NCI-H1092 (cell line): ENCODE data around the gene TMBIM4.
"Not testable (repeated sequence)": the region's sequence is repeated elsewhere in the genome, so short reads cannot be mapped to it uniquely, and the experiment has no call there.

Source experiments
- DNase-seq: peaks from one replicate; lab custom pipeline; 2025; lab: John Stamatoyannopoulos, UW

TMBIM4 gene

DNA sequence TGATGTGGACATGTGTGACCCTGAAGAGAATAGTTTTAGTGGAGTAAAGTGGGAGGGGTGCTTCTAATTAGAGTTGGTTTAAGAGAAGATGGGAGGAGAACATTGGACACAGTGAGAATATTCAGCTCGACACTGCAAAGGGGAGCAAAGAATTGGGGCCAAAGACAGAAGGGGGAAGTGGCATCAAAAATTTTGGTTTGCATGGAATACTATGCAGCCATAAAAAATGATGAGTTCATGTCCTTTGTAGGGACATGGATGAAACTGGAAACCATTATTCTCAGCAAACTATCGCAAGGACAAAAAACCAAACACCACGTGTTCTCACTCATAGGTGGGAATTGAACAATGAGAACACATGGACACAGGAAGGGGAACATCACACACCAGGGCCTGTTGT, 15.0 kb upstream of the TMBIM4 start:
- not testable (repeated sequence) for DNase-seq

GRCh38 chr12:66182956-66183355, 13.2 kb upstream of the TMBIM4 start:
- no peak for DNase-seq

- DNase-seq, result no peak
These were observed 6.5 kb upstream of the TMBIM4 start for GRCh38 chr12:66176105-66176900.

DNA sequence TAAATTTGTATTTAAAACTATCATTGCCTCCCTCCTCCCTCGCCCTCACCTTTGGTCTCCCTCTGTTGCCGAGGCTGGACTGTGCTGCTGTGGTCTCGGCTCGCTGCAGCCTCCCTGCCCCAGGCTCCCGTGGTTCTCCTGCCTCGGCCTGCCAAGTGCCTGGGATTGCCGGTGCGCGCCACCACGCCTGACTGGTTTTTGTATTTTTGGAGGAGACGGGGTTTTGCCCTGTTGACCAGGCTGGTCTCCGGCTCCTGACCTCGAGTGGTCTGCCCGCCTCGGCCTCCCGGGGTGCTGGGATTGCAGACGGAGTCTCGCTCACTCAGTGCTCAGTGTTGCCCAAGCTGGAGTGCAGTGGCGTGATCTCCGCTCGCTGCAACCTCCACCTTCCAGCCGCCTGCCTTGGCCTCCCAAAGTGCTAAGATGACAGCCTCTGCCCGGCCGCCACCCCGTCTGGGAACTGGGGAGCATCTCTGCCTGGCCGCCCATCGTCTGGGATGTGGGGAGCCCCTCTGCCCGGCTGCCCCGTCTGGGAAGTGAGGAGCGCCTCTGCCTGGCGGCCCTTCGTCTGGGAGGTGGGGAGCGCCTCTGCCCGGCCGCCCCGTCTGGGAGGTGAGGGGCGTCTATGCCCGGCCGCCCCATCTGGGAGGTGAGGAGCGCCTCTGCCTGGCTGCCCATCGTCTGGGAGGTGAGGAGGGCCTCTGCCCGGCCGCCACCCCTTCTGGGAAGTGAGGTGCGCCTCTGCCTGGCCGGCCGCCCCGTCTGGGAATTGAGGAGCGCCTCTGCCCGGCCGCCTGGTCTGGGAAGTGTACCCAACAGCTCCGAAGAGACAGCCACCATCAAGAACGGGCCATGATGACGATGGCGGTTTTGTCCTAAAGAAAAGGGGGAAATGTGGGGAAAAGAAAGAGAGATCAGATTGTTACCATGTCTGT, 4.9 kb upstream of the TMBIM4 start:
- not testable (repeated sequence) for DNase-seq

GRCh38 chr12:66170606-66171005, 810 bp upstream of the TMBIM4 start:
- no peak for DNase-seq

DNA sequence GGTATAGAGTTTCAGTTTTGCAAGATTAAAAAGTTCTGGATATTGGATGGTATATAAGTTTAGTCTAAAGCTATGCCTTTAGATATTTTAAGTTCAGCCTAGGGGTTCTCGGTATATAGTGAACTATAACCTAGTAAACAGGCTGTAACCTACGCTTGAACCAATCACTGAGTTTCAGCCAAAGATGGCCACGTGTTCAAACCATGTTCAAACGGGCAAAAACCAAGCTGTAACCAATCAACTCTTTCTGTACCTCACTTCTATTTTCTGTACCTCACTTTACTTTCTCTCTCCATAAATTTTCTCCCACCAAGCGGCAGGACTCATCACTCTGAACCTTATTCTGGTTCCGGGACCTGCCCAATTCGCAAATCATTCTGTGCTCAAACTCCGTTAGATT, 1.4 kb downstream of the TMBIM4 start:
- DNase-seq, result no peak

- no peak for DNase-seq
These were observed 3.2 kb downstream of the TMBIM4 start for GRCh38 chr12:66166561-66166960.

DNA sequence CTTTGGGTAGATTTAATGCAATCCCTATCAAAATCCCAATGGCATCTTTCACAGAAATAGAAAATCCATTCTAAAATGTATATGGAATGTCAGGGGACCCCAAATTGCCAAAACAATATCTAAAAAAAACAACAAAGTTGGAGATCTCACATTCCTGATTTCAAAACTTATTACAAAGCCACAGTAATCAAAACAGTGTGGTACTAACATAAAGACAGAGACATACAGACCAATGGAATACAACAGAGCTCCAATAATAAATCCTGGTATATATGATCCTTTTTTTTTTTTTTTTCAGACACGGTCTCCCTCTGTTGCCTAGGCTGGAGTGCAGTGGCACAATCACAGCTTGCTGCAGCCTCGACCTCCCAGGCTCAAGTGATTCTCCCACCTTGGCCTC, 4.7 kb downstream of the TMBIM4 start:
- no peak for DNase-seq

DNA sequence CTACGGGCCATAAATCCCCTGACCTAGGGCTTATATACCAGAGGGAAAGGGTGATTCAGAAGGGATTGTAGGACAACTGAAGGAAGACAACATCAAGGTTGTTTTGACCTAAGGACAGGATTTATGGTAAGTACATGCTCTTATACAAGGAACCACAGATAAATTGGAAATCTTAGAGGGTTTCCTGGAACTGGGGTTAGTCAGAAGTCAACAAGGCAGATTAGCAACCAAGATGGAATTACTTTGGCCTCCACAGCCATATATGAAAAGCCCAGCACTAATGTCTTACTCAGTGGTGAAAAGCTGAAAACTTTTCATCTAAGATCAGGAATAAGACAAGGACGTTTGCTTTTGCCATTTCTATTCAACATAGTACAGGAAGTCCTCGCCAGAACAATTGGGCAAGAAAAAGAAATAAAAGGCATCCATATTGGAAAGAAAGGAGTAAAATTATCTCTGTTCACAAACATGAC, 5.4 kb downstream of the TMBIM4 start:
- no peak for DNase-seq

- no peak for DNase-seq
These were observed 6.5 kb downstream of the TMBIM4 start for GRCh38 chr12:66163289-66163688.

DNA sequence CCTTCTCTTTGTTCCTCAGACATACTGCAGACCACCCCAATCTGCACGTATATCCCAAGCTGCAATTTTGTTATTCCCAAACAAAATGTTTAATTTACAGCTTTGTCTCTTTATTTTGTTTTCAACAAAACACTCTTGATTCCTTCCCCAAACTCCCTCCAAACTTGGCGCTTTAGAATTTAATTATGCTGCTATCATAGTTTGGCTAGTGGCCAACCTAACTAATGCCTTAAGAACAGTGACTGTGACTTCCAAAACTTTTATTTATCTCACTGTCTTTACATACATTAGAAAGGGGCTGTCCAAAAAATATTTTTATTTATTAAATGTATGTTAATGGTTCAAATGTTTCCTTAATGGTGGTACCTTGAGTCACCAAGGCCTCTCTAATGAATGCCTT, 7.1 kb downstream of the TMBIM4 start:
- DNase-seq, result no peak

DNA sequence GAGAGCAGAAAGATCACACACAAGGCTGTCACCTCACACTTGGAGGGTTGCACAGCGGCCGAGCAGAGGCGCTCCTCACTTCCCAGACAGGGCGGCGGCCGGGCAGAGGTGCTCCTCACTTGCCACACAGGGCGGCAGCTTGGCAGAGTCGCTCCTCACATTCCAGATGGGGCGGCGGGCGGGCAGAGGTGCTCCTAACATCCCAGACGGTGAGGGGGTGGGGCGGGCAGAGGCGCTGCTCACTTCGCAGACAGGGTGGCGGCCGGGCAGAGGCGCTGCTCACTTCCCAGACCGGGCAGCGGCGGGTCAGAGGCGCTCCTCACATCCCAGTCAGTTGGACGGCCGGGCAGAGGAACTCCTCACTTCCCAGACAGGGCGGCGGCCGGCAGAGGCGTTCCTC, 9.1 kb downstream of the TMBIM4 start:
- DNase-seq, result no peak

DNA sequence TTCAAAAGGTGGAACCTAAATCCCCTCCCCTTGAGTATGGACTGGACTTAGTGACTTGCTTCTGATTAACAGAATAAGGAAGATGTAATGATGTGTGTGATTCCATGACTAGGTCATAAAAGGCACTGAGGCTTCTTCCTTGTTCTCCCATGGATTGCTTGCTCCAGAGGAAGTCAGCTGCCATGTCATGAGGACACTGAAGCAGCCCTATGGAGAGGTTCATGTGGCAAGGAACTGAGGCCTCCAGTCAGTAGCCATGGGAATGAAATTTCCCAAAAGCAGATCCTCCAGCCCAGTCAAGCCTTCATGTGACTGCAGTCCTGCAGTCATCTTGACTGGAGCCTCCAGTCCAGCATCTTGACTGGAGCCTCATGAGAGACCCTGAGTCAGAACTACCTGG, 10.7 kb downstream of the TMBIM4 start:
- no peak for DNase-seq

GRCh38 chr12:66156654-66157053, 13.1 kb downstream of the TMBIM4 start:
- DNase-seq, result no peak

DNA sequence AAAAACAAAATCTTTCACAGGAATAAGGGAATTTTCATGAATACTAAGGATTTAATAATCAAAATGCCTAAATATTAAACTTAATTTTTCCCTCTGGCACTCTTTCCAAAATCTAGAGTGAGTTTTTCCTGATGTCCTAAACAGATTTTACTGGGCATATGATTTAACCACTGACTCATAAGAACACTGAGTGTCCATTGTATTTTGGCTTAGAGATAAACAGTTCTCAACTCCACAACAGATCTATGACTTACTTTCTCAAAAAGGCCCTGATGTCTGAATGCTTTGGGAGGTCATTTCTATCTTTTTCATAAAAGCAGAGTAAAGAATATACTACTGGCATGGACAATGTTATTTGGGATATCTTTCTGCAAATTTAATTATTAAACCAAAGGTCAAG, 15.0 kb downstream of the TMBIM4 start:
- DNase-seq, result no peak

DNA sequence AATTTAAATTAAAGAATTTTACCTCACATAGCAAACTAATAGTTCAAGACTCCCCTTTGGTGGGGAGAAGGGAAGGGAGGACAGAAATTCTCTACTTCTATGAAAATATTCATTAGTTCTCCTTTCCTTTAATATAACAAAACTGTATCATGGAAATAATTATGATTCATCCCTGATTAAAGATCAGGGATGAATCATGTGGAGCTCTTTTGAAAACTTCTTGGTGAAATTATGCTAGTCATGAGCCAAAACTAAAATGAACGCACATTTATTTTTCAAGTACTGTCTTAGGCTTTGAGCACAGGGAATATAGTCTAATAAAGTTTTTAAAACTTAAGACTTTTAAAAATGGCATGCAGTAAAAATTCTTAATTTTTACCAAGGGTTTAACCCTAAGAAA, 17.1 kb downstream of the TMBIM4 start:
- DNase-seq, result no peak

- DNase-seq, result no peak
These were observed 19.9 kb downstream of the TMBIM4 start for GRCh38 chr12:66149702-66150398.

DNA sequence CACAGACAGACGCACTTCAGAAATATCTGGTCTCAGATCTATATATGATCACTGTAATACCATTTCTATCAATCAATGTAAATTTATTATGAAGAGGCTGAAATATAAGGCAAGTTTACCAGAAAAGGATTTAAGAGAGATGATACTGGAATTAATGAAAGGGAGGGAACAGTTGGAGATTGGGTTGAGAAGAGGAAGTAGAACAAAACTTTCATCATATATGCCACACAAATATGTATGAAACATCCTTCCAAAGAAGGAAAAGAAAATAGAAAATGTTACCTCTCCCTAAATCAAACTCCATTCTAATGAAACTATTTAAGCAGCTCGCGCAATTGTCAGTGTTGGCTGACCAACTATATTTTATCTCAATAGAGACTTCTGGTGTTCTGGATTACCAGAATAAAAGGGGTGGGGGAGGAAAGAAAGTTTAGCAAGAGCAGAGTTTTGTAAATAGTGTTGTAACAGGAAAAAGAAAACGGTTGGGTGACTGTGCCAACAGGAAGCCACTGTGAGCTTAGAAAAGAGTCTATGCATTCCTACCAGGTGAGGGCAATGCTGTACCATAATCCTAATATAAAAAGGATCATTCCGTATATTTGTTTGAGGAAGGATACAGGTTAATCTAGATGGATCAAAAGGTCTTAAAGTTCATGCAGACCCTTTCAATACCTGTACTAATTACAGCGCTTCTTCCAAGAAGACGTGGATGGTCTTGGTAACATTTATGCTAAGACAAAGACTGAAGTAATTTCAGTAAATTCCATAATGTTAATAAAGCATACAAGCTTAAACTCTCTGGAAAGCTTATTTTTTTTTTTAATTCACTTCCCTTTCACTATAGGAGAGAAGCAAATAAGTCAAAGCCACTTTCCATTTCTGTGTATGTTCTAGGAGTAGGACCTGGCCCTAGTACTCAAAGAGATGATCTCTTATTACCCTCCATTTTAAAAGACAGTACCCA, 24.7 kb downstream of the TMBIM4 start:
- no peak for DNase-seq

DNA sequence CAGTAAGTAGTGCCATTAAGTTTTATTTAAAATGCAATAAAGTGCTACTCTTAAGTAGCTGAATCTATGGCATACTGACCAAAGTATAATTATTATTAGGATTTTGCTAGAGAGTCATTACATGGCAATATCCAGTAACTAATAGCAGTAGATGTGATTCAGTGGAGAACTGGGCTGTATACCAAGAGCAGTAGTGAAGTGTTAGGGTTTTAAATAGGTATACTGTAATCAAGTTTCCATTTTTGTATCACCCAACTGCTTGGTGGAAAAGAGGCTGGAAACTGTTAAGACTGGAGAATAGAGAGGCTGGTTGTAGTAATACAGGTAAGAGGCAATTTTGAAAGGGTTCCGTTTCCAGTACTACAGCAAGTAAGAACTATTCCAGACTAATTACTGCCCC, 25.9 kb downstream of the TMBIM4 start:
- no peak for DNase-seq

- no peak for DNase-seq
These were observed 27.0 kb downstream of the TMBIM4 start for GRCh38 chr12:66142826-66143225.

DNA sequence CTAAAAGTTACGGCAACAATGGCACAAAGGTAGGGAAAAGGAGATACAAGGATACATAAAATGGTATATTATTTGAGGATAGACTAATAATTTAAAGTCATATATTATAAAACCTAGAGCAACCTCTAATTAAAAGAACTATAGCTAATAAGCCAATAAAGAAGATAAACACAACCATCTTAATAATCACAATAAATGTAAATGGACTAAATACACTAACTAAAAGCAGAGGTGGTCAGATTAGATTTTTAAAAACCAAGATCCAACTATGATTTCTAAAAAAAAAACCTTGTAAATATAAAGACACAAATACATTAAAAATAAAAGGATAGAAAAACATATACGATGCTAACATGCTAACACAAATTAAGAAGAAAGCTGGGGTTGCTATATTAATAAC, 28.5 kb downstream of the TMBIM4 start:
- DNase-seq, result no peak
